NCI-H2196 treated with DMSO at 0.1 percent for 48 hours (cell line): ENCODE data around the gene BMPER.

ENCODE experiments used
- DNase-seq: peaks from one replicate; lab custom pipeline; 2025; ENCODE audit not compliant: unreplicated experiment; lab: John Stamatoyannopoulos, UW

BMPER gene

GRCh38 chr7:33921216-33921938, 16.0 kb downstream of the BMPER start:
- no peak for DNase-seq

DNA sequence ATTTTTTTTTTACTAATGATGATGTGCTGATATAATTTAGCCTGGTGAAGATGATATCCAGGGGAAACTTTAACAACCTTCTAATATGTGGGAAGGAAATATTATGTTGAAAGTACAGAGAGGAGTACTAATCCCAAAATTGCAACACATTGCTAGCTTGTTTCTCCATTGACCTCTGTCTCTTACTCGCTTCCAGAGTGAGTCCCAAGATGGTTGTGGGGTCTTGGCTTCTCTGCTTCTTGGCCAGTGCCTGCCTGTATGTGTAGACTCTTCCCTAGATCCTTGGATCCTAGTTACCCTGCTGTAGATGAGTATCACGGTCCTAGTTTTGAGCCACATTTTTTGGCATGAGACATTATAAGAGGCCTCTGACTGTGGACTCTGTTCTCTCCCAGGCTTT, 17.5 kb downstream of the BMPER start:
- no peak for DNase-seq

DNA sequence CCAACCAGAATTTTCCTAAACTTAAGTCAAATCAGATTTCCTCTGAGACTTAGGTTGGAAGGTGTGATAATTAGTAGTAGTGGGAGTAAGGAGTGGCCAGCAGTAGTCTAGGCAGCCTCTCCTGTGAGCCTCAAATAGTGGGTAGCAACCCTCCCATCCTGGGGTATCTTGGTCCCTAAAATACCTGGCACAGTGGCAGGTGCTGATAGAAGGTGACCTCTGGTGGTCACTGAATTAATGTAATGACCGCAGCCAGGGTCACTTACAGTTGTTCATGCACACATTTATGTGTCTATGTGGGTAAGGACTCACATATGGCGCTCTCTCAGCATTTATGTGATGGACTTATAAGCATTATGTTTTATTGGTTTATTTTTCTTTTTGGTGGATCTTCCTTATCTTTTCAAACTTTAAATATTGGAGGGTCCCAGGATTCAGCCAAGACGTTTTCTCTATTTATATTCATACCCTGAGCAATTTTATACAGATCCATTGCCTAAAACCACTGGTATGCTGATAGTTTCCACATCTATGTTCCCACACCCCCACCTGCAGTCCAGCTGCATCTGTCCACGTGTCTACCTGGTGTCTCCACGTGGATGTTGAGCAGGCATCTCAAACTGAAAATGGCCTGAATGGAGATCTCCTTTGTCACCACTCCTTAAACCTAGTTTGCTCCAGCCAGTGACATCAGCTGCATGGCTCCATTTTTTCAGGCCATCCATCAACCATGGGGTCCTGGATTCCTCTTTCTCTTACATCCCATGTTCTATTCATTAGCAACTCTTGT, 18.3 kb downstream of the BMPER start:
- DNase-seq: no peak

- DNase-seq: no peak
Measured at GRCh38 chr7:33926535-33926934, 21.2 kb downstream of the BMPER start.

DNA sequence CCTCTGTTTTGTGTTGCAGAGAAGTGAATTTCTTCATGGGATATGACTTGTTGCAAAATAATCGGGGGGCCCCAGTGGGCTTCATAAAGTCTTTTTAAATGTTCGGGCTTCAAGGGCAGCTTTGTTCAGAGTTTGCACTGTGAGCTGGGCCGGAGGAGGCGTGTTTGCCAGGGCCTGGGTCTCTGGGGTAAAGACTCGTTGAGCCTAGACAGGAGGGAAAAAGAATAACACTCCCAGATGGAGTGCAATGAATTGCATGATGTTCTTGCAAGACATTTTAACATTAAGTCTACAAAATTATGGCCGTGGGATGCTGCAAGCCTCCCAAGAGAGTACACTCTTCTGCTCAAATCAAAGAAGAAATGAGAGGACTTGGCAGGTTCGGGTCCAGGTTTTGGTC, 23.6 kb downstream of the BMPER start:
- DNase-seq: no peak

DNA sequence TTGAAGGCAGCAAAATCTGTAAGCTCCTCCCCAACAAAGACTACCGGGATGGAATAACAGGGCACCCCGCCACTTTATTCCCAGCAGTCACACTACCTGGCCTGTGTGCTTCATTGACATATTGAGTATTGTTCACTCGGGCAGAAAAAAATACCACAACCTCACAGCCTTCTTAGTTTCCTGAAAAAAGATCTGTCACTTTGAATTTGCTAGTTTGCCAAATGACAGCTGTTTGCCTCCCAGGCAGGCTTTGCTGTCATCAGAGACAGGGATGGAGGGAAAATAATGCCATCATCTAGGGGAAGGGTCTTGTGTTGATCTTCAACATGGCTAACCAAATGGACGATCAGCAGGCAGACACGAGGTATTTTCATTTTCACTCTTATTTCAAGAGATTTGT, 26.9 kb downstream of the BMPER start:
- DNase-seq: no peak

DNA sequence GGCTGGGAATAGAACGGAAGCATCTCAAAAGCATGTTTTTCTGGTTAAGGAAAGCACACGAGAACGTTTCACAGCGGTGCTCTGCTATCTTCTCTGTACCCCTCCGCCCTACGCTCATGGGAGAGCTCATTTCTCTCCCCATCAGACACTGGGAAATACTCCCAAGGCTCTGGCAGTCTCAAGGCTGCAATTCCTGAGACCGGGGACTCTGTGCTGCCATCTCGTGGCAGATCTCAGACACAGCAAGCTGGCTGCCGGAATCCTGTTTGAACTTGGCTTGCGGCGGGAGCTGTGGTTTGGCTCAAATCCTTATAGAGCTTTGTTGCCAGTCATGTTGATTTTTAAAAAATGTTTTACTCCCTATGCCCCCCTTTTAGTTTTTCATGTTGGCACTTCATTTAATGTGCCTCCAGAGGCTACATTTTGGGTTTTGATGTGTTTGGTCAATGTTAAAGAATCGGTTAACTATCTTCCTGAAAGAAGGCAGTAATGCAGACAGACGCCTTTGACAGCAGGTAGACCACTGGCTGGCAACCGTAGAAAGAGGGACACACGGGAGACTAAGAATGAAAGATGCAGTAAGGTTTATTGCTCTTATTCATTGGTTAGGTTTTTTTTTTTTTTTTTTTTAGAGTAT, 27.6 kb downstream of the BMPER start:
- DNase-seq: peak; percentile 50

DNA sequence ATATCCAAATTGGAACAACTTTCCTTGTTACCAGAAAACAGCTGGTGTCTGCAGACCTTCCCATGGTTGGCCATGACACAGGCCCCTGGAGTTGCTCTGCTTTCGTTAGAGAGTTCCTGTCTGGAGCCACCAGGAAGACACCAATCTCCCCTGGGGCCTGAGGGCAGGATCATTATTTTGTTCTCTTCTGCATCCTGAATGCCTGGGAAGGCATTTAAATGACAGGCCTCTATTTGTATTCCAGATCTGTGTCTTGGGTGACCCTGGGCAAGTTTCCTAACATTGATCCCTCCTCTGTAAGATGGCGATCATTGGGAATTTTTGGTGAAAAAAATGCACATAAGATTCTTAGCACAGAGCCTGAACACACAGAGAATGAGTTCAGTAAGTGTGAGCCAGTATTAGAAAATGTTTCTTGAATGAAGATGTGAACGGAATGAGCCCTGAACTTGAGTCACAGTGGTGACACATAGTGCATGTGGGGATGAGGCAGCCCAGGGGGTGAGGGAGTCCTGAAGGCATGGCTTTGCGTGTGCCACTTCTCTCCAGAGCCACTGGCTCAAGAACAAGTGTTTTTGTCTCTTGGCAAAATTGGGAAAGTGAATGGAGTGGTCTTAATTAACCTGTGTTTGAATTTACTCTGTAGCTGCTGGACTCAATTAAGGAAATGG, 28.4 kb downstream of the BMPER start:
- DNase-seq: no peak

DNA sequence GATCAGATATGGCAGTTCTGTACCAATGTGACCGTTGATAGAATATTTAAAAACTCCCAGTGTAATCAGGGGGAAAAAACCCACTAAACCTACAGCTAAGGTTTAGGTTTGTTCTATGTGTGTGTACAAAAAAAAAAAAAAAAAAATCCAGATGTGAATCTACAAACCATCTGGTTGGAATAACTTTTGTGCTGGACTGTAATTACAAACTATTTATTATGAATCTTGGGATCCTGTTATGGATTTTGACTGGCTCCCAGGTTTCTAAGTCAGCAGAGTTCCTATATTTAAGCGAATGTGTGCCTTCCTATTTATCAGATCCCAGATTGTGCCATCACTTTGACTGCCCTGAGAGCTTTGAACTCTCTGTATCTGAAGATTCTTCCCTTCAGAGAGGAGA, 29.1 kb downstream of the BMPER start:
- DNase-seq: no peak

- DNase-seq: no peak
Measured at GRCh38 chr7:33936503-33936902, 31.2 kb downstream of the BMPER start.

DNA sequence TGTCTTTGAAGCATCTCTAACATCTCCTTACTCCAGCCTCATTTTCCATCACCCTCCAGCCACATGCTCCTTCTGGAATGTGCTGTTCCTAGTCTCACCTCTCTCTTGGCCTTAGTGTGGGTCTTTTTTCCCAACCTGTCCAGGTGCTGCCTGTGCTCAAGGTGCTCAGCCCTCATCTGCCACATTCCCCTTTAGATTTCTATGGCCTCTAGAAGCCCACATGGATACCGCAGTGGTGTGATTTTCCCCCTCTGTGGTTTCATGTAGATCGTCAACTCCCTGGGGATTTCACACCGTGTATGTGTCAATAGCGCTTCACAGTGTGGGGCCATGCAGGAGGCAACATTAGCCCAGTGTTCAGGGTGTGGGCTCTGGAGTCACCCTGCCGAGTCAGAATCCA, 32.5 kb downstream of the BMPER start:
- no peak for DNase-seq

GRCh38 chr7:33939121-33939520, 33.8 kb downstream of the BMPER start:
- DNase-seq: no peak

- DNase-seq: no peak
Measured at GRCh38 chr7:33940503-33940902, 35.2 kb downstream of the BMPER start.

GRCh38 chr7:33941418-33941817, 36.1 kb downstream of the BMPER start:
- DNase-seq: no peak

GRCh38 chr7:33946094-33946699, 40.9 kb downstream of the BMPER start:
- no peak for DNase-seq

DNA sequence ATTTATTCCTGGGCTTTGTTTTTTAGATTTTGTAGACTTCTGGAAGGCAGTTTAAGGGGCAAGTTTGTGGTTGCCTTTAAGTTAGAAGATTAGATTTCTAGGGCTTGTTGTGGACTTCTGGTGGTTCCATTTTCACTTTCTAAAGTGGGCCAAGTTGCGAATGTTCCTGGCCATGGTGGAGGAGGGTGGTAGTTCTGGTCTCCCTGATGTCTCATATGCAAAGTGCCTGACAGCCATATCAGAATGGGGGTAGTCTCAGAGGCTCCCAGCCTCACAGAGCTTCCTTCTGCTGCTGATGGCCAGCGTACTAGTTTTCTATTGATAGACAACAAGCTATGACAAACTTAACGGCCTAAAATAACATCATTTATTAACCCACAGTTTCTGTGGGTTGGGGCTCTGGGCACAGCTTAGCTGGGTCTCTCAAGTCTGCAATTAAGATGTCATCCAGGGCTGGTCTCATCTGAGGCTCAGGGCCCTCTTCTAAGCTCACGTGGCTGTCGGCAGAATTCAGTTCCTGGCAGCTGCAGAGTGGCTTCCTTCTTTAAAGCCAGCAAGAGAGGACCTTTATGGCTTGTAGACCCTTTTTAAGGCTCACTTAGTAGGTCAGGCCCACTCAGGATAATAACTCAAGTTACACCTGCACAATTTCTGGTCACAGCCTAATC, 44.8 kb downstream of the BMPER start:
- no peak for DNase-seq

DNA sequence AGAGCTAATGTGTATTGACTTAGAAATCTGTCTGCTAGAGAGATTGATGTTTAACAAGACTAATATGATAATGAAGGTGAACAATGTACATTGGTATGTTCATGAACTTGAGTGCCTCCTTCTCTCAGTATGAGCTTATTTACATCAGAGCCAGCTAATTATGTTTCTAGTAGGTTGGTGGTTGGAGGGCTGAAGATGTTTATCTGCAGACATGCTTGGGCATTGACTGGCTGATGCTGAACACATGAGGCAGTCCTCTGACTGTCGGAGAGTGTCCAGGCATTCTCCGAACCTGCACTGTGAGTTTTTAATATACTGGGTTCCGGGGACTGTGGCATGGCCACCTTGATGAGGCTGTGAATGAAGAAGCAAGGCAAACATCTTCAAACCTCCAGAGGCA, 47.5 kb downstream of the BMPER start:
- DNase-seq: no peak

DNA sequence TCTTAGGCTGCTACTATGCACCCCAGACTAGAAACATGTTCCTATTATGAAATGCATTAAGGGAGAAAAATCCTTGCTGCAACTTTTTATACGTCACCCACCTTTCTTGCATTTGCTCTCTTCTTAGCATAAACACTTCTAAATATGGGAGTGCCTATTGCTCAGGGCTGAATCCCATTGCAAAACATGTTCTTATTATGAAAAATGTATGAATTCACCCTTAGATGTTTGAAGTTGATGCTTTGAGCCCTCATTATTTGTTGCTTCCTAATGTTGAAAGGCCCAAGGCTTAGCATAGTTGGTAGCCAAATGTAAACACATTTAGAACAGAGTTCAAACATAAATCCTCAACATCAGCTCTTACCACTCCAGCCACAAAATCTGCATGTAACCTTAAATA, 52.8 kb downstream of the BMPER start:
- DNase-seq: no peak

- DNase-seq: no peak
Measured at GRCh38 chr7:33959676-33960075, 54.3 kb downstream of the BMPER start.

- DNase-seq: no peak
Measured at GRCh38 chr7:33961948-33962347, 56.6 kb downstream of the BMPER start.
